Left hindlimb (tissue), 1 donor: ENCODE measurements around the gene PTH1R.
A peak's percentile ranks its signal among the peaks of the same experiment; 100 is the strongest.

Source experiments
- DNase-seq: peaks from one replicate; pipeline ENCODE4 v3.0.0-alpha.2; 2018

PTH1R gene

GRCh38 chr3:46917257-46917656 lies 39.7 kb downstream of the PTH1R start:
- peak; percentile 15 for DNase-seq

GRCh38 chr3:46918202-46918601 lies 40.7 kb downstream of the PTH1R start:
- peak; percentile 8 for DNase-seq

GRCh38 chr3:46918634-46919033 lies 41.1 kb downstream of the PTH1R start:
- peak; percentile 7 for DNase-seq

GRCh38 chr3:46921041-46921440 lies 43.5 kb downstream of the PTH1R start:
- DNase-seq = peak; percentile 9

GRCh38 chr3:46921871-46922271 lies 44.4 kb downstream of the PTH1R start:
- no peak for DNase-seq

- DNase-seq = no peak
Observed at GRCh38 chr3:46922426-46922825, 44.9 kb downstream of the PTH1R start.

- no peak for DNase-seq
Observed at GRCh38 chr3:46922871-46923558, 45.5 kb downstream of the PTH1R start.

- DNase-seq = peak; percentile 17
Observed at GRCh38 chr3:46923559-46924350, 46.2 kb downstream of the PTH1R start.

- peak; percentile 13 for DNase-seq
Observed at GRCh38 chr3:46924921-46925584, 47.5 kb downstream of the PTH1R start.

GRCh38 chr3:46925585-46925934 lies 48.0 kb downstream of the PTH1R start:
- peak; percentile 12 for DNase-seq

GRCh38 chr3:46926039-46926438 lies 48.5 kb downstream of the PTH1R start:
- DNase-seq = peak; percentile 73

- peak; percentile 25 for DNase-seq
Observed at GRCh38 chr3:46926447-46926846, 48.9 kb downstream of the PTH1R start.

GRCh38 chr3:46926871-46927717 lies 49.6 kb downstream of the PTH1R start:
- DNase-seq = peak; percentile 21

- no peak for DNase-seq
Observed at GRCh38 chr3:46927718-46928073, 50.2 kb downstream of the PTH1R start.

GRCh38 chr3:46928282-46928681 lies 50.8 kb downstream of the PTH1R start:
- no peak for DNase-seq

- no peak for DNase-seq
Observed at GRCh38 chr3:46929324-46929723, 51.8 kb downstream of the PTH1R start.

- peak; percentile 23 for DNase-seq
Observed at GRCh38 chr3:46930166-46930944, 52.8 kb downstream of the PTH1R start.

- no peak for DNase-seq
Observed at GRCh38 chr3:46930945-46931403, 53.5 kb downstream of the PTH1R start.

GRCh38 chr3:46931631-46932331 lies 54.3 kb downstream of the PTH1R start:
- no peak for DNase-seq

- DNase-seq = peak; percentile 14
Observed at GRCh38 chr3:46932455-46933225, 55.1 kb downstream of the PTH1R start.

- peak; percentile 17 for DNase-seq
Observed at GRCh38 chr3:46933261-46933660, 55.7 kb downstream of the PTH1R start.
